CD4-positive, alpha-beta T cell treated with Interleukin-15 for 4 hours (primary cell): Measurements from ENCODE around the gene CAMK4.

Experiments
- DNase-seq: peaks from one replicate; pipeline ENCODE4 v3.0.0-alpha.2; 2020; ENCODE audit warnings: low spot score

CAMK4 gene

DNA sequence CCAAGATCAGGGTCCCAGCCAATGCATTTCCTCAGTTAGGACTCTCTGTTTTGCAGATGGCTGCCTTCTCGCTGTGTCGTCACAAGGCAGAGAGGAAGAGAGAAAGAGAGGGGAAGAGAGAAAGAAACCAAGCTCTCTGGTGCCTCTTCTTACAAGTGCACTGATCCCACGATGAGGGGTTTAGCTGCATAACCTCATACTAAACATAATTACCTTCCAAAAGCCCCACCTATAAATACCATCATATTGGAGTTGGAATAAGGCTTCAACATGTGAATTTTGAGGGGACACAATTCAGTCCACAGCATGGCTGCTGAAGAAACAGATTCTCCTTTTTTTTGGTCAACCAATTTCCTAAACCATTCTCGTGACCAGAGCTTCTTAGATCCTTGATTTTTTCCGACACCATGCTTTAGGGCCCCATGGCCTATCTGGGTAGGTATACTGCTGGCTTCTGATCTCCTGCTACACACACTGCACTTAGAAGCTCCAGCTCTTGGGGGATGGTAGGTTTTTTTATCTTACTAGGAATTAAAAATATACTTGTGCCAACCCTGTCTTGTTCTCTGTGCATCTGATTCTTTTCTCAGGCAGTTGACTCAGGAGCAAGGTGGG is 5.1 kb downstream of the CAMK4 start:
- DNase-seq: no peak

DNA sequence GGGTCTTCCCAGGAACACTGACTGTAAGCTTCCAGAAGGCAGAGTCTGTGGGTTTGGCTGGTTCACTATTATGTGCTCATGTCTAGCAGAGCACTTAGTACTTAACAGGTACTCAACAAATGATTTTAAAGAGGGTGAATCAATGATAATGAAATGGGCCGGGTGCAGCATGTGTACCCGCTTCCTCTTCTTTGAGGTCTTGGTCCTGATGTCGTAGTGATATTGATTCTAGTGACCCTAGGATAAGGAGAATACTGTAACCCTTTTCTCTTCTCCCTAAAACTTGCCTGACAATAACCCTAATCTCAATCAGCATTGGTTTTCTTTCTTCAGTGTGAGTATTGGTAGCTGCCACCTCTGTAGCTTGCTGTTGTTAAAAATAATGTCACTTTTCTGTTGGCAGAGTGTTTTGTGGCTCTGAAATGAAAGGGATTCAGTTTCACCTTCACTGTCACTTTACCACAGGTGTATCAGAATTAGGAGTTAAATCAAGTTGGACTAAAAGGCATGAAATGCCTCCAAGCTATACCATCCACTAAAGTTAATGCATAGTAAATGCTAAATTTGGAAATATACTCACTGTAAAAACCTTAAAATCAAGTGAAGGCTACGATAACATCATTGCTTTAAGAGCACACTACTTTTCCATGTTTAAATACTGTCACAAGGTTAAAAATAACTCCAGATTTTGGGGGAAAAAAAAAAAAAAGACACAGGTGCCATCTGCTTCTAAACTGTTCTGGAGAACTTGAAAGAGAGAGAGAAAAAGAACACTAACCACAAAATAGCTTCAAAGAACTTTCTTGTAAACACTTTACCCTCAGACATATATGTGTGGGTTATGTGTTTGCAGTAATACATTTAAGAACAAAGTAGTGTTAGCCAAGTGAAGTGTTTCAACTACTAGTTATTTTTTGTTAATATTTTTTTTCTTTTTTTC is 6.0 kb downstream of the CAMK4 start:
- peak; percentile 51 for DNase-seq

DNA sequence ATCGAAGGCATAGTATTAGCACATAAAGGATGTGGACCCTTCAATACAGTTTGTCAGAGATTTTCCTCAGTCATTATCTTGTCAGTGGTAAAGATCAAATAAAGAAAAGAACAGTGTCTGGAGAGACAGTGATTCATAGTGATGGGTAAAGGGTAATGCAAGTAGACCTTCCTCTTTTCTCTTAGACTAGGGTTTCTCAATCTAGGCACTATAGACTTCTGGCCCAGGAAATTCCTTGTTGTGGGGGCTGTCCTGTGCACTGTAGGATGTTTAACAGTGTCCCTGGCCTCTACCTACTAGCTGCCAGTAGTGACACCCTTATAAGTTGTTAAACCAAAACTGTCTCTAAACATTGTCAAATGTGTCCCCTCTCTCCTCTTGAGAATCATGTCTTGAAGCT is 6.9 kb downstream of the CAMK4 start:
- DNase-seq: peak; percentile 46

DNA sequence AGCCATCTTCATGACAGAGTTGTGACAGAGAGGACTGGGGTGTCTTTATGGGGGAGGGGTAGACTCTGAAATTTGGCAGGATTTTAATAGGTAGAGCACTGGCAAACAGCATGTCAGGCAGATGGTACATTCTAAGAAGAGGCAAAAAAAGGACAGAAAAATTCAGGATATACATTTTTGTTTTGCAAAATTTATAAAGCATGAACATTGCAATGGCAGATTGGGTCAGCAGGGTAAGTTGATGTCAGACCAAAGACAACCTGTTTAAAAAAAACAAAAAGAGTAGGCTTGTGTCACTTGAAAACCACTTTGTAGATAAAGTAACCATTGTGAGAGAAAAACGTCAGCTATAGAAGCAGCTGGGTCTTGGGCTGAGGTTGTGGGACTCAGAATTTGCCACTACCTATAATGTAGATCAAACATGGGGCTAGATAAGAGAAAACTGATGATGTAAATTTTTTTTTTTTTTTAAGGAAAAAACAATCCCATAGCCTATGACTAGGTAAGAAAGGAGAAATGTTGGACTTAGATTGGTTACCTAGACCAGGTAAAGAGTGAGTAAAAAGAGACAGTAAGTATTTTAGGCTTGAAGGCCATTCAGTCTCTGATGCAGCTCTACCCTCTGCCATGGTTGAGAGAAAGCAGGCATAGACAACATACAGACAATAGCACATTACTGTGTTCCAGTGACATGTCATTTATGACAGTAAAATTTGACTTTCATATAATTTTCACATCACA is 8.3 kb downstream of the CAMK4 start:
- DNase-seq: no peak

DNA sequence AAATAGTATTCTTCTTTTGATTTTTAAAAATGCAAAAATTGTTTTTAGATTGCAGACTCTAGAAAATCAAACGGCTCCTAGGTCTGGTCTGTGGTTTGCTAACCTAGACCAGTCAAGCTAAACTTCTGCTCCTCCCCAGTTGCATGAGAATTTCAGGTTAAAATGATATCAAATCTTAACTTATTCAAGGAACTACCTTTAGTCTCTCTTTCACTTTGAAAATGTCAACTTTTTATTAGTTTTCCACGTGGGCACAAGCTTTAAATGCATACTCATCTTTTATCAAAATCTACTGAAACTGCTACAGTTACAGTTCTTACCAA is 8.8 kb downstream of the CAMK4 start:
- peak; percentile 44 for DNase-seq

DNA sequence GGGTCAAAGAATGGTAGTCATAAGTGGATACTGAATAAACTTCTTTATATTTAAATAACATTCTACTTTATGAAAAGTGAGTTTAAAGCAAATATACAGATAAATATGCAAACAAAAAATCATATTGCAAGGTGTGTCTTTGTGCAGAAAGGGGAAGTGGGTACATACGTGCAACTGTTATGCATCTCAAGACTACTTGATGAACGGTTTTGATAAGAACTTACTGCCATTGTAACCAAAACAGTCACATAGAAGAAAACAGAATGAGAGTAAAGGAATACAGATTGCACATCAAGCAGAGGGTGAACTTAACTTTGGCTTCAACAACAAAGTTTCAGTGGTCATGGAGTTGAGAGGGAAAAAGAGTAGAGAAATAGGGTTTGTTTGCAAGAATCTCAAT is 9.9 kb downstream of the CAMK4 start:
- DNase-seq: no peak

DNA sequence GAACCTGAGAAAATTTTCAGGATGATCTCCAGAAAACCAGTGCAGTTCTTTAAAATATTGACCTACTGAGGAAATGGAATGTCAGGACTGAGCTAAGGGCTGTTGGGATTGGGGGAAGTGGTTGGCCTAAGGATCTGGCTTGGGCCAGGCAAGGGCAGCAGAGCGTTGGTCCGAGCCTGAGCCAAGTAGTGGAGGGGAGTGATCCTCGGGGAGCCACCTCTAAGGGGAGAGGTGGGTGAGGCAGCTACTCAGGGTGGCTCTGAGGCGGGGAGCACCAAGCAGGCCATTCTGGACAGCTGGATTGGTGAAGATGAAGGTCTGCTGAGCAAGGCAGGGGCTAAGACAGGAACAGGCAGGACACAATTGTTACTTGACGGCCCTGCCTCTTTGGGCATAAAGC is 11.5 kb downstream of the CAMK4 start:
- no peak for DNase-seq

DNA sequence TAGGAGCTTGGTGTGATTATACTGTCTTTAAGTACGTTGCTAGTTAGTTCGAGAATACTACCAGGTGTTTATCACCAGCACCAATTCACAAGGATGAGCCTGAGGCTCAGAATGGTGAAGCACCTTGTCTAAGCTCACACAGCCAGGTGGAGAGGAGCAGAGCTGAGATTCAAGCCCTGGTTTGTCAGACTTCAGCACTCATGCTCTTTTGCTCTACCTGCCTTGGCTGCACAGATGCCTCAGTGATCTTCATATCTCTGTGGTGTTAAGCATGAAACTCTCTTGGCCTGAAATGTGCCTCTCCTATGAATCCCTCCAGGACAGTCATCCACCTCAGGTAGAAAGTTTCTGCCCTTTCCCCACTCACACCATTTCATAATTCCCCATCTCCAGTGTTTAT is 12.2 kb downstream of the CAMK4 start:
- DNase-seq: no peak

DNA sequence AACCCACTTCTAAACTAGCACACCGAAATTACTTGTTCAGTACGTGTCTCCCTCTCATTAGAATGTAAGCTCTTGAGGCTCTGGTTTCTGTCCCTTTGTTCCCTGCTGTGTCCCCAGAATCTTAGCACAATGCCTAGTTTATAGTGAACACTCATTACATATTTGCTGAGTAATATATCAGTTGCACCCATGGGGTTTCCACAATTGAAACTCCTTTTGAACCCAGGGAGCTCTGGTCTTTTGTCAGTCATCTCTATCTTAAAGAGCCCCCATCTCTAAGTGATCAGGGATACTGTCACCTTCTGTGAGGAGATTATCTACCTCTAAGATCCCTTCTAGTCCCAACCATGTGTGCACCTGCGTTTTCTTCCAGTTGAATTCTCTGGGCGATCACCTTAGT is 12.8 kb downstream of the CAMK4 start:
- DNase-seq: no peak

DNA sequence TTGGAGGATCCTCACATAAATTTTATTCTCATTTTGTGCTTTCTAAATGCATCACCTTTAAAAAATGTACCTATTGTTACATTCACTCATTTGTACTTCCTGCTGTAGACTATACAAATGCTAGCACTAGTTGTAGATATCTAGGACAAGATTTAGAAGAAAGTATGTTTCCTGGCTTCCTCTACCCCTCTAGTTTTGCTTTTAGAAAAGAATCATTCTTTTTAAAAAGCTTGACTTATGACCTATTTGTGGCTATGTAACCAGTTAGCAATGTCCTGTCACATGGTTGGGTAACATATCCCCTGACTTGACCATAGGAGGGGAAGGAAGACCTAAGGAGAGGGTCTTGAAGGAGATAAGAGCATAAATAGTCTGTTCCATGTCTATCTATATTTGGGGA is 13.3 kb downstream of the CAMK4 start:
- no peak for DNase-seq

DNA sequence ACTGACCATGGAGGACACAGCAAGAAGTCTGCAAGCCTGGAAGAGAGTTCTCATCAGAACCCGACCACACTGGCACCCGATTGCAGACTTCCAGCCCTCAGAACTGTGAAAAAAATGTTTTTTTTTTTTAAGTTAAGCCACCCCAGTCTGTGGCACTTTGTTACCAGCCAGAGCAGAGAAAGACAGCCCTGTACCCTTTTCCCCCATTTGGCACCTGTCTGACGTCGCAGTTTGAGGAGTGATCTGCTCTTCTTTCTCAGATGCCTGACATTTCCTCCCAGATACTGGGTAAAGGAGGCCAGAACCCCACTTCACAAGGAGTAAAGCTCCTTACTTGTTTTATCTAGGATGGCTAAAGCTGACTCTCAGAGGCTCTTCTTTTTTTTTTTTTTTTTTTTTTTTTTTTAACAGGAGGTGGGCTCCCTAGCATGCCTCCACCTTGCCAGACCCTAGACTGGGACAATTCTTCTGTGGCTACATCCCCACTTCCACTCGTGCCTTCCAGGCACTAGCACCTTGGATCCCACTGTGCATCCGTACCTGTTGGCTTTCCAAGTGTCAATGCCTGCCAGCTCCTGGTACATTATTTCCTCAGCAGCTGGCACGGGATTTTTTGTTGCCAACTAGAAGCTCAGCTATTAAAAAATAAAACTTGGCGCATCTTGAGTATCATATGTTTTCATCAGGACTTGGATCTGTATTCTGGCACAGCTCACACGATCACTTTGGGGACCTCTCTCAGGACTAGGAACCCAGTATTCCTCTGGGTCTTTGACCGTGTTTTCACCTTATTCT is 14.4 kb downstream of the CAMK4 start:
- no peak for DNase-seq

DNA sequence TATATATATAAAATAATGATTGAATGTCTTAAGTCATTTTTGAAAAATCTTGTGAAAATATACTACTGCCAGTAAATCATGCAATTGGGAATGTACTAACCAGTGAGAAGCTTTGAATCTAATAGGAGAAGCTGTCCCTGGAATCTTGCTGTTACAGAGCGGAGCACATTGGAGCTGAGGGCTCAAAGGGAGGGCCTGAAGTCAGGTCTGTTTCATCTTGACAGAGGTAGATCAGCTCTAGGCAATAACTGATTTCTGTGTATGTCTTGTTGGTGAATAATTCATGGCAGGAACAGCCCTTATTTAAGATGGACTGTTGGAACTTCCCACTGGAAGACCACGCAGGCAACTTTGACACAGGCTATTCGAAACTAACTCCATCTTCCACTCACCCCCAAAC is 17.5 kb downstream of the CAMK4 start:
- no peak for DNase-seq

DNA sequence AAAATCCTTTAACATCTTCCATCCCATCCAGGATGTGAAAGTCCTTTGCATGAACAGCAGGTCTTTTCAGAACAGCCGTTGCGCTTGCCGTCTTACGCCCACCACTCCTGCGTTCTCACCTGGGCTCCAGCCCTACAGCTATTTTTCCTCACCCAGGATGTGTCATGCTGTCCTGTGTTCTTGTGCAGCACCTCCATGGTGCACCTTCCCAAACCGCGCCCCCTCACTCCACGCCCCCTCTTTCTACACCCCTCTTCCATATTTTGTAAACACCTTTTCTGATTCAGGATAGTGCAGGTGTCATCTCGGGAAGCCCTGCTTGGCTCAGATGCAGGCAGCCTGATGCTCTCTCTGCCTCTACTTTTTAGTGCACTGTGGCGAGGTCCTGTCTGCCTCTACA is 18.4 kb downstream of the CAMK4 start:
- no peak for DNase-seq

DNA sequence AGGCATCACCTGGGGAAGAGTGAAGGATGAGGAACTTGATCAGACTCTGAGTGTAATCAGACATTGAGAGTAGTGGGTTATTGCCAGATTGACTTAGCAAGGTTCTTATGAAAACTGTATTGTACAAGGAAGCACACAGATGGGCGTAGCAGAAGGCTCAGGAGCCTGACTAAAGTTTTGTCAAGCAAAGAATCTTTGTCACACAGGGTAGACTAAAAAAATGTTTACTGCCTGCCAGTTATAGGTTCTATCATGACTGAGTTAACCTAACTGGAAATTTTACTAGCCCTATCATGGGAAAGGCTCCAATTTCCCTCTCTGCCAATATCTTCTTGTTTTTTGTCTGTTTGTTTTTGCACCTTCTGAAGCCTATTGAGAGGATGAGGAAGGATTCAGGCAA is 19.1 kb downstream of the CAMK4 start:
- DNase-seq: no peak

DNA sequence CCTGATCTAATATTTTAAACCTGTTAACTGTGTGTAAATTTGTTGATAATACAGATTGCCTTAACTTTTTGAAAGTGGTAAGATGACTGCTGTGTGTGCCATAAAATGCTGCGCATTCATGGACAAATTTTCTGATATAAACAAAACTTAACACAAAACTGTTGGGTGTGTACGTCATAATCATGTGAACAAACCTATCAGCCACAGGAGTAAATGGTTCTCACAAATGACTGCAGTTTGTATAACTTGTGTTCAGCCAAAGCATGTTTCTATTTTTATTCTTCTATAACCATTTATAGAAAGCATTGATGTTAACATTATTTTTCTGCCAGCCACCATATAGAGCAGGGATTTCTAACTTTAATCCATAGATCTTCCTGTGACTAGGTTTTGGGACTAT is 21.5 kb downstream of the CAMK4 start:
- DNase-seq: no peak

DNA sequence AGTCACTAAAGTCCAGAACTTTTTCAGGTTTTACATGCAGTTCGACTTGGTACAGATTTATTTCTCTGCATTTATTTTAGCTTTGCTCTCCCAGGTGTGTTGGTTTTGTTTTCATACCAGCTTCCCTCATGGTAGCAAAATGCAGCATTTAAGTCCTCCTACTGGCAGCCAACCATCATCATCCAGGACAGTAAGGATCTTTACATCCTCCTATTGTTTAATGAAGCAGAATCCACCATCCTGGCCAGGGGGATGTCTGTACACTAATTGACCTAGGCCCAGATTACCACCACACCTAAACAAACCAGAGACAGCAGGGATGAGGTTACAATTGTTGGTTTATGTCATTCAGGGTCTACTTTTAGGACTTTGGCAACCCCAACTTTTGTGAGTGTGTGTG is 22.3 kb downstream of the CAMK4 start:
- no peak for DNase-seq

DNA sequence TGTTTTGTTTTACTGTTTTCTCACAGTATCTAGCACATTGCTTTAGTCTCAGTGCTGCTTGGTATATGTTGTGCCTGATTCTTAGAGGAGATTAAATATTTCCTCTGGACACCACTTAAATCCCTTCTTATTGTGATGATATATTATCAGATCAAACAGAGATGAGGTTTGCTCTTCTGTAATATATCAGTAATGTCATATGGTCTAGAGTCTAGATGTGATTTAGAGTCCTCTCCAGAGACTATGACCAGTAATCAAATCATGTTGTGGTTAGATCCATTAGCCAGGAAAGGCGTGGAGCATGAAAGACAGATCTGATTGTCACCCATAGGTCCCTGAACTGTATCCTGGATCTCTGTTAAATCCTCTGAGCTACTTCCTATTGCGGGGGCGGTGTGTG is 24.4 kb downstream of the CAMK4 start:
- DNase-seq: no peak

DNA sequence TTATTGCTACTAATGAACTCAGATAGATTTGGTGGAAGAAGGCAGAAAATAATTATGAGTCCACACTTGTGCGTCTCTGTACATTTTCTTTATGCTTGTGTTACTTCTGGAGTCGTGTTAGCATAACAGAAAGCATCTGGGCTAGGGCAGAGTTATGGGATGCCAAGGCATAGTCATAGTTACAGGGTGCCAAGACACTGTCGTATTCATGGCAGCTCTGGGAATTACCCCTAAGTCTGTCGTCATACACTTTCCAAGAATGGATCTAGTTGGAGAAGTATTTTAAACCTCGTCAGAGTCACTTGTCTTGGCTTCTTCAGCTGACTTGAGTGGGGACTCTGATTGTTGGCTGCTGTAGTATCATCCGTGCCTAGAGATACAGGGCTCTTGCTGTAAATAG is 27.7 kb downstream of the CAMK4 start:
- DNase-seq: no peak

DNA sequence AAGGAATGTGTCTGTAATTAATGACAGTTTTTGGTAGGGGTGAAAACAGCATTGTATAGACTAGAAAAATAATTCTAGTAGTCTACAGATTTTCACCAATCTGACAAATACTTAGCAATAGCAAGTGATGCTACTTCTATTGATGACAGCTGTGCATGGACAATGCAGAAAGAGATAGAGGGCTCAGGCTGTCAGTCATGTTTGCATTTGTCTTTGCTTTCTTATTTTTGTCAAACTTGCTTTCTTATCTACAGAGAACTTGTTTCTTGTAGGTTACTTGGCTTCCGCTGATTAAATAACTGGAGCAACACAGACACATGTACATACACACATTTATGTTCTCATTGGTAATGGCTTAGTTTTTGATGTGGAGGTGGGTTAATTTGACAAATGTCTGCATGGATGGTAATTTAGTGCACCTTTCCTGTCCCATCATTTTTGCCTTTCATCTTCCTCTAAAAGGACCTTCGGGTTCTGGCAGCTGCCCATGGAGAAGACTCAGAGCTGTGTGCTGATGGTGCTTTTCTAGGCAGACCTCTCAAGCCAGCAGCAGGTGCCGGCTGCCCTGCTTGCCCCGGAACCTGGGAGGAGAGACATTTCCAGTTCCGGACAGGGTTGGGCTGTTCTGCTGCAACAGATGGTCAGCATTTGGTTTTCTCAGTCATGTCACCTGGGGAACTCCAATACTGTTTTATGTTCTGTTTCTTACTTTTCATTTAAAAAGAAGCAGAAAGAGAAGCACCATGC is 28.8 kb downstream of the CAMK4 start:
- DNase-seq: no peak

DNA sequence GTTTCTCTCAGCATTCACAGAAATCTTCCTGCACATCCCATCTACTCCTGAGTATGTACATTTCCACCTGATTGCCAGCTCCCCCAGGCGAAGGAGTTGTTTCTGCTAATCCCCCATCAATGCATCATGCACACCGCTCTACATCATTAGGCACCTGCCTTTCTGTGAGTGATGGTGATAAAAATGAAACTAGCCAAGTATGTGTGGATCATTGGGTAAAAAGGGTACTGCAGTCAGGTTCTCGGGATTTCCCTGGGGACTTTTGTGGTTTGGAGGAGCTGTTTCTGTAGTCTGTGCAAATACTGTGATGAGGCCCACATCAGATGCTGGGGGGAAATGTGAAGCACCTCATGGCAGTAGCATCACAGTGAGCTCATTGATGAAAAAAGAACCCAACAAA is 30.4 kb downstream of the CAMK4 start:
- peak; percentile 76 for DNase-seq

DNA sequence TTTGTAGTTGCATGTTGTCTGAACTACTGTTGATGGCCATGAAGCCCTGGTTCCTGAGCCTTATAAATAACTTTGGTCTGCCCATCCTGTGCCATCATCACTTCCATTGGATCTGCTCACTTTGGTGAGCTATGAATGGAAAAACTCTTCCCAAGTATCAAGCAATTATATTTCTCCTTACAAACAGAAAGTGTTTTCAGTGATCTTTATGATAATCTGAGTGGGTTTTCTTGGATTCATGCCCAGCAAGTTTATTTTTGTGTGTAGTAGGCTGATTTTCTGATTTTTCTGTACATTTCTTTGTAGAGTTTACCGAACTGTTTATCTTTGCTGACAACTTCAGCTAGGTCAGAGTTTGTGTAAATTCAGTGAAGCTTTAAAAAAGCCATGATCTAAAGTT is 31.0 kb downstream of the CAMK4 start:
- DNase-seq: no peak

DNA sequence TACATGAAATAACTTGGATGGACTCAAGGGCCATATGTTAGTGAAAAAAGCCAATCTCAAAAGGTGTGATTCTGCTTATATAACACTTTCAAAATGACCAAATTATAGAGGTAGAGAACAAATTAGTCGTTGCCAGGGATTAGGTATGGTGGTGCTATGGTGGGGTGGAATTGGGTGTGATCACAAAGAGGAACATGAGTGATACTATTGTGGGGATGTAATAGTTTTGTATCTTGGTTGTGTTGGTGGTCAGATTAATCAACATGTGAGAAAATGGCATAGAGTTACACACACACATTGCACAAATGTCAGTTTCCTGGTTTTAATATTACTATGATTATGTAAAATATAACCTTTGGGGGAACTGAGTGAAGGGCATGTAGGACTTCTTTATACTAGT is 31.9 kb downstream of the CAMK4 start:
- DNase-seq: no peak
